Right forelimb (tissue), 1 donor: Measurements from ENCODE around the gene ILF3.

Source experiments
- DNase-seq: peaks from one replicate; pipeline ENCODE4 v3.0.0-alpha.2; 2018

Gene ILF3

GRCh38 chr19:10678813-10679212 lies 24.7 kb downstream of the ILF3 start:
- no peak for DNase-seq

GRCh38 chr19:10679743-10680142 lies 25.6 kb downstream of the ILF3 start:
- no peak for DNase-seq

GRCh38 chr19:10680545-10681135 lies 26.5 kb downstream of the ILF3 start:
- DNase-seq = no peak

GRCh38 chr19:10681658-10682057 lies 27.5 kb downstream of the ILF3 start:
- DNase-seq = no peak

GRCh38 chr19:10682397-10683063 lies 28.4 kb downstream of the ILF3 start:
- DNase-seq = no peak

GRCh38 chr19:10683064-10683426 lies 28.9 kb downstream of the ILF3 start:
- no peak for DNase-seq

- no peak for DNase-seq
These were observed 29.4 kb downstream of the ILF3 start for GRCh38 chr19:10683582-10683981.

GRCh38 chr19:10685210-10685609 lies 31.1 kb downstream of the ILF3 start:
- DNase-seq = no peak

GRCh38 chr19:10686193-10686592 lies 32.0 kb downstream of the ILF3 start:
- DNase-seq = no peak

- DNase-seq = no peak
These were observed 32.7 kb downstream of the ILF3 start for GRCh38 chr19:10686661-10687517.

- DNase-seq = no peak
These were observed 33.6 kb downstream of the ILF3 start for GRCh38 chr19:10687518-10688288.

GRCh38 chr19:10688545-10689280 lies 34.6 kb downstream of the ILF3 start:
- DNase-seq = no peak

- no peak for DNase-seq
These were observed 36.2 kb downstream of the ILF3 start for GRCh38 chr19:10690341-10690781.

GRCh38 chr19:10691178-10691881 lies 37.2 kb downstream of the ILF3 start:
- no peak for DNase-seq

- no peak for DNase-seq
These were observed 37.7 kb downstream of the ILF3 start for GRCh38 chr19:10691883-10692282.

- no peak for DNase-seq
These were observed 38.6 kb downstream of the ILF3 start for GRCh38 chr19:10692673-10693264.

- DNase-seq = no peak
These were observed 40.7 kb downstream of the ILF3 start for GRCh38 chr19:10694706-10695307.

GRCh38 chr19:10695401-10696398 lies 41.6 kb downstream of the ILF3 start:
- peak; percentile 92 for DNase-seq

- DNase-seq = no peak
These were observed 45.6 kb downstream of the ILF3 start for GRCh38 chr19:10699650-10700335.
